SK-N-MC (cell line): ENCODE results near the gene PGGHG.

Experiments
- EZH2 ChIP-seq: fragments of 200-600 bp; sonication (generic); IDR thresholded peaks from one replicate; pipeline ENCODE4 v1.6.1; 2017; ENCODE audit warnings: antibody characterized with exemption
- FOXP2 ChIP-seq: optimal IDR thresholded peaks from 2 replicates; pipeline ENCODE3; 2011; ENCODE audit warnings: mild to moderate bottlenecking, moderate library complexity; ENCODE audit not compliant: insufficient read depth; ENCODE audit errors: extremely low read length, control extremely low read depth
- POLR2AphosphoS5 ChIP-seq: IDR thresholded peaks from 2 replicates; pipeline ENCODE4 v1.6.1; 2012; ENCODE audit warnings: mild to moderate bottlenecking, low read depth, low read length, borderline replicate concordance

DNA sequence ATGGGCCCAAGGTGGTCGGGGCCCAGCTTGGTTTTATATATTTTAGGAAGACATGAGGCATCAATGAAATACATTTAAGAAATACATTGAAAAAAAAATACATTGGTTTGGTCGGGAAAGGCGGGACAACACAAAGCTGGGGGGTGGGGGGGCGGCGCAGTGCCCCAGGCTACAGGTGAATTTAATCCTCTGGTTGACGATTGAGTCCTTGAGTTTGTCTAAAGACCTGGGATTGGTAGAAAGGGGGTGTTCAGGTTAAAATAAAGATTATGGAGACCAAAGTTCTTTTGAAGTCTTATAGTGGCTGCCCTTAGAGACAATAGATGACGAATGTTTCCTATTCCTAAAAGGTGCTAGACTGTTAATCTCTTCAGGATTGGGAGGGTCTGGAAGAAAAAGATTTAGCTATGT, 28.0 kb downstream of the PGGHG start:
- TF ChIP-seq EZH2 (no peak), POLR2AphosphoS5 (no peak), FOXP2 (no peak)
